Hypothalamus (tissue), 51 donors: ENCODE measurements around the gene SSH2.

ENCODE experiments used
- DNase-seq, 51 donors: peaks; one replicate each; lab custom pipeline; 2025; lab: John Stamatoyannopoulos, UW

Gene SSH2

DNA sequence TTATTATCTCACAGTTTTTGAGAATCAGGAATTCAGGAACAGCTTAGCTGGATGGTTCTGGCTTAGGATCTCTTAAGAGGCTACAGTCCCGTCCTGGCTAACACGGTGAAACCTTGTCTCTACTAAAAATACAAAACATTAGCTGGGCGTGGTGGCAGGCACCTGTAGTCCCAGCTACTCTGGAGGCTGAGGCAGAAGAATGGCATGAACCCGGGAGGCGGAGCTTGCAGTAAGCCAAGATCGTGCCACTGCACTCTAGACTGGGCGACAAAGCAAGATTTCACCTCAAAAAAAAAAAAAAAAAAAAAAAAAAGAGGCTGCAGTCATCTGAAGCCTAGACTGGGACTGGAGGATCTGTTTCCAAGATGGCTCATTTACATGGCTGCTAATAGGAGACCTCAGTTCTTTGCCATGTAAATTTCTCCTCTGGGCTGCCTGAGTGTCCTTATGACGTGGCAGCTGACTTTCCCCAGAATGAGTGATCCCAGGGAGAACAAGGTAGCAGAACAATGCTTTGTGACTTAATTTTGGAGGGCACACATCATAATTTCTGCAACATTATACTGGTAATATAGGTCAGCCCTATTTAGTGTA is 211.5 kb downstream of the SSH2 start:
- no peak for DNase-seq

DNA sequence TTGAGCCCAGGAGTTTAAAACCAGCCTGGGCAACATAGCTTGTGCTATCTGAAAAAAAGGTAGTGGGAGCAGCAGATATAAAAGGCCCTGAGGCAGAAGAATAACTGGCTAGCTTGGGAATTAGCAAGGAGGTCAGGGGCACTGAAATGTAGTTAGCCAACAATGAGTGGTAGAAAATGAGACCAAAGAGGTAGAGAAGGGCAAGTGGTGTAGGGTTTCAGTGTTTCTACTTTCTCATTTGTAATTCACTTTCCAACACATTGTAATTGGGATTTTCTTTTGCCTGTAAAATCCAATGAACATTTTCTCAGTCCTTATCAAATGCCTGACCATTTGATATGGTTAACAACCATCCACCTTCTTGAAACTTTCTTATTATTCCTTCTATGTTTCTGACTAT is 212.2 kb downstream of the SSH2 start:
- DNase-seq = no peak

DNA sequence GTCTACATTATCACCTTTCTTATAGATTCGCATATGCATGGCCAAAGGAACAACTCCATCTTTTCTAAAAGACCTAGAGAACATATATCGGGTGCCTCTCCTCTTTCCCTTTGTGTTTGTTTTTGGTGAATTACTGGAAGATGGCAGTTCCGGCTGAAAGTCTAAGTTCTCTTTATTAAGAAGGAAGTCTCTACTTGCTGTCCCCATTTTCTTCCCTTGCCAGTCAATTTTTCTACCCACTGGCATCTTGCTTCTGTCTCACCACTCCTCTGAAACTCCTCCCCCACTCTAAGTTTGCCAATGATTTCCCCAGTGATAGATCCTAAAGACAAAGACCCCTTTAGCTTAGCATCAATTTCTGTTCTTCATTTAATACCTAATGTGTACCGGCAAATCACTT is 213.5 kb downstream of the SSH2 start:
- no peak for DNase-seq

DNA sequence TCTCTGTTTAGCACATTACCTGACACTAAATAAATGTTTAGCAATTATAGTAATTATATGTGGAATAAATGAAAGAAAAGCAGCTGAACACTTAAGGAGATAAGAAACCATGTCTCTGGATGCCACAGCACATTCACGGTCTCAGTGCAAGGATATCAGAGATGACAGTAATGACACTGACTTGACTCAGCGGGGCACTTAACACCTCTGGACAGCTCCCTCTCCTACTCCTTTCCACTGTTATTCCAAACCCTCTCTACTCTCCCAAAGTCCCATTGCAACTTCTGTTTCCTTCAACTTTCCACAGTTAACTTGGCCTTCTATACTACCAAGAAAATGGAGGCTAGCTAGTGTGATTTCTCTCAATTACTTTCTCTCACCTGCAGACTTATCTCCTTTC is 214.3 kb downstream of the SSH2 start:
- DNase-seq = no peak

DNA sequence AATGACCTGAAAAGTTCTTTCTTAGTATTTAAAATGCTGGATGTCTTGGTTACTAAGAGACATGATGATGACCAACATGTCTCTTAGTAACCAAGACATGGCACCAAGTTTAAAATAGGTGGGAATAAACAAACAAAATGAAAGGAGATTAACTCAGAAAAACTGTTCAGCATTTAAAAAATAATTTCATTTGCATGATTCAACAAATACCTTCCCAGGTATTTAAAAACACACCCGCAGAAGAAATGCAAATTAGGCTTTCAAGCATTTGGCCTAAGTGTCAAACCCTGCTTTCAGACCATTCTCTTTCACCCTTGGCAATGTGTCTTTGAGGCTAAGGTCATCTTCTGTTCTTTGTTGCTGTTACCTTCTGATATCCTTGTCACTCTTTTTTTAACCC is 215.9 kb downstream of the SSH2 start:
- DNase-seq = no peak

DNA sequence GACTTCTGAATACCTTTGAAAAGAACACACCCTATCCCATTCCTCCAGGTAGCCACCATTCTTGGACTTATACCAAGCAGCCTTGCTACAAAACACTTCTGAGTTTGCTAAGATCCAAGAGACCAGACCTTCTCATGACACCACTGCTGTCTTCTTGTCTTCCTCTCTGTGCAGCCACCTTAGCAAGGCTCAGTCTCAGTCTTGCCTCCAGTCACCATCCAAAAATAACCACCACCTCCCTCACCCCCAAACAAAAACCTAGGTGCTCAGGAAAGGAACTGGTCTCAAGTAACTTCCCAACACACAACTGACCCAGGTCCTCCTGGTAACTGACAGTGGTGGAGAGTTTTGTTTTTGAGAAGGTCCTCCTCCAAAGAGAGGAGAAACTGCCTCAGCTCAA is 216.4 kb downstream of the SSH2 start:
- DNase-seq = no peak

DNA sequence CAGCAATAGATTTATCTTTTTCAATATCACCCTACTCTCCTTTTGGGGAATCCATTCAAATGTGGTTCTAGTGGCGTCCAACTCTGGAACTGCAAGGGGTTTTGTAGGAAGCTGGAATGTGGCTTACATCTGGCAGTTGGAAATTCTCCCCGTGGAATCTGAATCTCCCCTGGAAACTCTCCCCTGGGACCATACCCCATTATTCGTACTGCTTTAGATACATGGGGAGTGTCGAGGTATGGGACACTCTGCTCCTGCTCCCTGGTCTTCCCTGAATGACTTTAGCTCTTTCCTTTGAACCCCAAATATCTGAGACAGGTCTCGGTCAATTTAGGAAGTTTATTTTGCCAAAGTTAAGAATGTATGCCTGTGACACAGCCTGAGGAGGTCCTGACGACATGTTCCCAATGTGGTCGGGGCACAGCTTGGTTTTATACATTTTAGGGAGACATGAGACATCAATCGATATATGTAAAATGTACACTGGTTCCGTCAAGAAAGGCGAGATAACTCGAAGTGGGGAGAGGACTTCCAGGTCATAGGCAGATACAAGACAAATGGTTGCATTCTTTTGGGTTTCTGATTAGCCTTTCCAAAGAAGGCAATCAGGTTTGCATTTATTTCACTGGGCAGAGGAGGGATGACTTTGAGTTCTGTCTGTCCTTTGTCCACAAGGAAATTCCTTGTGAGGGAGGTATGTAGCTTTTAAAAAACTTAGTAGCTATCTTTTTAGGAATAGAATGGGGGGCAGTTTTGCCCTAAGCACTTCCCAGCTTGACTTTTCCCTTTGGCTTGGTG is 218.2 kb downstream of the SSH2 start:
- no peak for DNase-seq

DNA sequence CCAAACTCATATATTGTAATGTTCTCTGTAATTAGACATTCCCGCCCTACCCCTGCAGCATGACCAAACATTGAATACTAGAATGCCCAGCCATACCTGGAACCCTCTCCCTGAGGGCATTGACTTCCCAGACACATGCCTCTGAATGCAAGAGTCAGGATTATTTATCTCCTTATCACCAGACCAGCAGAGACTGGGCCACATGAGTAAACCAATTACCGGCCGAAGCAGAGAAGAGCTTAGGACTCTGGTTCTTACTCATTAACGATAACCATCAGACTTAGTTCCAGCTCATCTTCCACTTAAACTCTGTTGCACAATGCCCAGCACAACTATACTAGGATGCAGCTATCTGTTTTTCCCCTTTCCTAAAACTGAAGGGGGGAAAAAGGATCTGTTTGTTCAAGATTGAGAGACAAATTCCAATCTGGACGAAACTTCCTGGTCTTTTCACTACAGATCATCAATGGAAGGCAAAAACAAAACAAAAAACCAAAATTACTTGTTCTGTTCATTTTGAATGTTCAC is 219.1 kb downstream of the SSH2 start:
- DNase-seq = no peak

DNA sequence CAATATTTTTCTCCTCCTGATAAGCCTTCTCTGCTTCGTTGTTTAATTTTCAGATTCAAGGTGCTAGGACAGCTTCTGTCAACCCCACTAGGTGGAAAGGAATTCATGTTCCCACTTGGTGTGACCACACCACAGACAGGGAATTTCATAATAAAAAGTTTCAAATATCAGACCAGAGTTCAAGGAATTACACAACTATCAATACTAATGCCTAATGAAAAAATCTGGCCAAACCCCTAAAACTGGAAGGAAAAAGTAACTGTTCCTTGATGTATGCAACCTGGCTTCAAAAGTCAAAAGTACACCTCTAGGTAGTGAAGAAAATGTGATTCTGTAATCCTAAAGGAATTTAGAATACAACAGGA is 219.5 kb downstream of the SSH2 start:
- no peak for DNase-seq

DNA sequence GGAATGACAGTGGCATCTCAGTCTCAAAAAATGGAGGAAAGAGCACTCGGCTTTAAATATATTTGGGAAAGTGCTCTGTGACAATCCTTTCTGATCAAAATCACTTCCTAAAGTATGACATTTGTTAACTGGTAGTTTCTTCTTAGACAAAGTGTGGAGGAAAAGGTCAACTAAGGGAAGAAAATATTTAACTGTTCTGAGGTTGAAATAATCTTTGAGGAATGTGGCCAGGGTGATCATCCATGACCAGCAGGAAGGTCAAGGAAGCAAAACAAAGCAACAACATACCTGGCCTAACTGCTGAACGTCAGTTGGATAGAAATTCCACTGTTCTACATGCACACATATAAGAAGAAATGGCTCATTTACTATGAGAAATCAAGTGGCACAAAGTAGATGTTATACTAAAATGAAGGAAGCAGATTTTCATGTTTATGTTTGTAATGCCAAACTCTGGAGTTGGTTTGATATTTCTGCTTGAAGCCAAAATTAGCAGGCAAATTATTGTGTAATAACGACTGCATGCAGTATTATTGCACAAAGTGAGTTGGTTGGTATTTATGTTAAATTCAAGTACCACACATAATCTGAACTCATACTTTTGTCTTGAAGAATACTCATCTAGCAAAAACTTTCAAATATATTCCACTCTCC is 220.0 kb downstream of the SSH2 start:
- DNase-seq = no peak

DNA sequence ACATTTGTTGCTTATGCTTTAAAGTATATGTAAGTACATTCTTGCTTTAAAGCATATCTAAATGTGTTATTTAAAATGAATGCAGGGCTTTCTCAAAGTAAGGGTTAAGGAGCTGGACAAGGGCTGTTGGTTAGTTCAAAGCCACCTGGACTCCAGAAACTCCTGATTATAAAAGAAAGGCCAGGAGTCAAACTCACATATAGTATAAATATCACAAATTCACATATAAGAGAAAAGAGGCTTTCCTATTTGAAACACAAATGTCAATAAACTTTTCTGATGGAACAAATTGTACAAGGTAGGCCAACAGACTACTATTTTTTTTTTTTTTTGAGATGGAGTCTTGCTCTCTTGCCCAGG is 222.8 kb downstream of the SSH2 start:
- no peak for DNase-seq

DNA sequence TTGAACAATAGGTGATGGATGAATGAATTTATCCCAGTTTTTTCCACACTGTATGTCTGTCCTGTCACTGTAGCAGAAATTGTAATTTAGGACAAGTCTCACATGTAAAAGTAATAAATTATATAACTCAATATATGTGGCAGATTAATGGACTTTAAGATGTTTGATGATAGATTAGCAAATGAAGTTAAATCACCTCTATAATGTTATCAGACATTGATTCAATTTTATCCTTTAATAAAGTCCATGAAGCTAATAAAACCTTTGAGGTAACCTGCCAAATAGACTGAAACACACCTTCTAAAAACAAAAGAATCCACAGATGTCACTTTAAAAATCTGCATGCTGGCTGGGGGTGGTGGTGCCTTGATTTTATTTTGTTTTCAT is 224.0 kb downstream of the SSH2 start:
- DNase-seq = no peak

DNA sequence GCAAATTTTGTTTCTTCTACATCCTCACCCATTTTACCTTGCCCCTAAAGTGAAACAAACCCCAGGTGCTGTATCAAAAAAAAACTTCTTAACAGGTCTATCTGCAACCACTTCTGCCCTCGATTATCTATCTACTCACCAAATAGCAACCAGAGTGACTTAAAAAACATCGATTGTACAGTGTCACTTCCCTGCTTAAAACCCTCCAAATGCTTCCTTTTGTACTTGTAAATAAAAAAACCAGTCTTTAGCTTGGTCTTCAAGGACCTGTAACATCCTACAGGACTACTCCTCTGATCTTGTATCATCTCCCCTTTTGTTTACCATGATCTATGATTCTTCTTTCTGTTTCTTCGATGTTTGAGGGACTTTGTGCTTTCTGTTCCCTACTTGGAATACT is 224.6 kb downstream of the SSH2 start:
- DNase-seq = no peak

DNA sequence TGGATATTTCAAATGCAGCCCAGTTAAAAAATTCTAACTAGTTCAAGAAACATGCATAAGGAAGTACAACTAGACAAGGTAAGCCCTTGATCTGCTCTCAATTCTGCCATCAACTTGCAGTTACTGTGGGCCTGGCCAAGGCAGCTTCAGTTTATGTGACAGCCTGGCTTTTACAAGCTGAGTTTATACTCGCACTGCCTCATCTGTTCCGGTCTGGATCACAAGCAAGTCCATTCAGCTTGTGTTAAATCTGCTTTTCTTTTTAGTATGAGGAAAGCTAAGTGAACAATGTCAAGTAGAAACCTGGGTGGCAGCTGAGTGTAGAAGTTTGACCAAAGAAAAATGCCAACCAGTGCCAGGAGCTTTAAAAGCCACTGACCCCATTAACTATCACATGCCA is 230.7 kb downstream of the SSH2 start:
- peak in 16 of 51 donors; percentile 3 to 42 (median 24) for DNase-seq

DNA sequence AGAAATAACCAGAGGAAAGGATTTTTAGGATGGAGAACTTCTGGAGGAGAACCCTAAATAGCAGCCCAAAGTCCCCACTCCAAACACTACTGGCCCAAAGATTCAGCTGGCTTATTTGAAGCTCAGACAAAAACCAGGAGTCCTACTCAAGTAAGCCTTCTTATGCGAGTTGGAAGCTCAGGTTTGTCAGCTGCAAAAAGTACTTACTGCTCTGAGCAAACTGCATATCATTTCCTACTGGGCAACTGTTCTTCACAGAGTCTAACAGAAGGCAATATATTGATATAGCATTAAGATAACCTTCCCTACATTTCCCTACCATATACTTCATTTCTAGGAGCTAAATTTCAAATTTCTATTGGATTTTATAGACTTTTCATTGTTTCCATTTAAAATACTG is 231.2 kb downstream of the SSH2 start:
- DNase-seq = peak in 1 of 51 donors; percentile 21

DNA sequence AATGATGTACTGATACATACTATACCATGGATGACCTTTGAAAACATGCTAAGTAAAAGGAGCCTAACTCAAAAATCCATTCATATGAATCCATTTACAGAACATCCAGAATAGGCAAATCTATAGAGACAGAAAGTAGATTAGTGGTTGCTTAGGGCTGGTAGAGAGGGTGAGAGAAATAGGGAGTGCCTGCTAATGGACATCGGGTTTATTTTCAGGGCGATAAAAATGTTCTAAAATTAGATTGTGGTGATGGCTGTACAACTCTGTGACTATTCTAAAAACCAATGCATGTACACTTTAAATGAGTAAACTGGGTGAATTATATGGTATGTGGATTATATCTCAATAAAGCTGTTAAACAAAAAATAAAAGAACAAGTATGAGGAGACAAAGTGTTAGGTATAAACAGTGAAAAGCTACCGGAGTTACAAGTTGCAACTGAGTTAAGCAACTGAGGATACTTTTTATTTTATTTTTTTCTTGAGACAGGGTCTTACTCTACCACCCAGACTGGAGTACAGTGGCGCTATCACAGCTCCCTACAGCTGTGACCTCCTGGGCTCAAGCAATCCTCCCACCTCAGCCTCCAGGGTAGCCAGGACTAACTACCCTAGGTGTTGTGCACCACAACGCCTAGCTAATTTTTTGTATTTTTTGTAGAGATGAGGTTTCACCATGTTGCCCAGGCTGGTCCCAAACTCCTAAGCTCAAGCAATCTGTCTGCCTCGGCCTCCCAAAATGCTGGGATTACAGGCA is 231.8 kb downstream of the SSH2 start:
- DNase-seq = no peak

DNA sequence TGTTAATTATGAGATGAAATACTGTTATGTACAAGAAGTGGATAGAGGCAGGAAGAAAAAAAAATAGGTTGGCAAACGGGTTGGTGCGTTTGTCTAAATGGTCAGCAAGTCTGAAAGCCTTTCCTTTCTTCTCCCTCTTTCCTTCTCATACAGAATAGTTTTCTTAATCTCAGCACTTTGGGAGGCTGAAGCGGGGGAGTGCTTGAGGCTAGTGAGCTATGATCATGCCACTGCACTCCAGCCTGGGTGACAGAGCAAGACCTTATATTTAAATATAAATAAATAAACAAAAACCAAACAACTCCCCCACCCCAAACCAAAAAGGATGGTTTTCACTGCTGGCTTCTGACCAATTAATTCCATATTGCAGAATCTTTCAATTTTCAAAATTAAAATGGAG is 232.7 kb downstream of the SSH2 start:
- DNase-seq = no peak

DNA sequence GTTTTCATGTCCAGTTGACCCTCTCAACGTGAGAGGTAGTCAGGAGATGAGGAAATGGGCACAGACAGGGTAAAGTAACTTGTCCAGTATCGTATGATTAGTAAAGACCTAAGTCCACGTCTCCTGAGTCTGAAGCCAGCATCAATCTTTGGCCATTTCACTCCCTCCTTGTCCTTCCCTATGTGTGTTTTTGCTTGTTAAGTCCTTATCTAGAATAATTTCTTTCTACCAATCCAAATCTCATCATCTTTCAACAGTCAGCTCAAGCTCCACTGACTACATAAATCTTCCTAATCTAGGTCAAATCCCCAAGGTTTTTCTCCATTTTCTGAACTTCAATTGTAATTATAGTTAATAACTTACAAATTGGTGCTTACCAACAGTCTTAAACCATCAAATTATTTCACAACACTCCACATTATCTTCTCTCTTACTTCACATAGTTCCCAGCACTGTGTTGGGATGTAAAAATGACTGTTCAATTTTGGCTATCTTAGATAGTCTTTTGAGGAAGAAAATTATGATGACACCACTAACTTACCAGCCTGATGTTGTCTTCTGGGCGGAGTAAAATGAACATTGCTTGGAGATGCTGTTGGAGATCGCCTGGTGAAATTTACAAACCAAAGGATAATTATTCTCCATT is 235.0 kb downstream of the SSH2 start:
- no peak for DNase-seq

DNA sequence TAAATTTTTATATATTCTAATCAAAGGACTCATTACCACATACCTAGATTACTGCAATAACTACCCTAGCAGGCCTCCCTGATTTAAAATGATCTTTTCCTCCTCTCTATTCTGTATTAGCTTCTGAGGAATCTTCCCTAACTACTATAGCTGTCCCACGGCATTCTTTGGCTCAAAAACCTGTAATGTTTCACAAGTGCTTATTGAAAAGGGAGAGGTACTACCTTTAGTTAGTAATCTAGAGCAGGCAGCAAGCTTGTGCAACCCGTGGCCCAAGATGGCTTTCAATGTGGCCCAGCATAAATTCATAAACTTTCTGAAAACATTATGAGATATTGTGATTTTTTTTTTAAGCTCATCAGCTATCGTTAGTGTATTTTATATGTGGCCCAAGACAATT is 236.3 kb downstream of the SSH2 start:
- no peak for DNase-seq

DNA sequence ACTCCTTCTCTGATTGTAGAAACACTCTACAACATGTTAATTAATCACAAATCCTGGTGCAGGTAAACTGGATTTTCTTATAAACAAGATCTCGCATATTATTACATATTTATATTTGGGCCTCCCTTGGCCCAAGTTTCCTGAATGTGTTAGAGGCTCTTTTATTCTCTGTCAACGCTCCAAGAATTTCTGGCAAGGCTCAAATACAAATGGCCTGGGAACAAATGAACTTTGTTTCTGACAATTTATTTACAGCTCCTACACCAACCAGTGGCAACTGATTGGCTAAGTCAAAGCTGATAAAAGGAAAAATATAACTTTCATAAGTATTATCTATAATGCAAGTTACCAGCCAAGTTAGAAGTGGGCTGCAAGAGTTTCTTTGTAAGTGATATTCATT is 242.4 kb downstream of the SSH2 start:
- DNase-seq = peak in 4 of 51 donors; percentile 22 to 64 (median 50)
